ENCODE data around the gene COL4A6. TPM values are rescaled to one million over a fixed set of nuclear protein-coding genes. Genes with fewer than 3 reads are reported as not detected.
A peak's percentile ranks its signal among the peaks of the same experiment; 100 is the strongest.

Gene COL4A6
- total RNA-seq, 1 donor from 2014 or later: 1.8 TPM

DNA sequence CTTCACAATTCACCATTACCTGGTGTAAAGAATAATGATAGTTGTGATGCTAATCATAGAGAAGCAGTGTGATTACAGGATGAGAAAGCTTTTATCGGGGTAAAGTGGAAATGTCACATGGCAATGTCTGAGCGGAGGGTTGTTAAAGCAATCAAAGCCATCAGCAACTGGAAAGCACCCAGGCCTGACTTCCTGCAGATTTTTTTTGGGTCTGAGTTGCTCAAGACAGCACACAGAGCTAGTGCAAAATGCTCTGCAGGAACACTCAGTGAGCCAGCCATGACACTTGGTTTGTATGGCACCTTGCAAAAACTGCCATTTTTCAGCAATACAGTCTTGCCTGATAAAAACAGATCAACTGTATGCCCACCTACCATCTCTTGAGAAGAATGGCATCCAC lies 152.9 kb downstream of the COL4A6 start:
- no peak for DNase-seq (ENCODE audit: low read depth)
- no peaks in the 10 kb centered on the region for H3K27me3 ChIP-seq (ENCODE audit: control insufficient read depth, insufficient read depth, low read length)
- TF ChIP-seq, protein P1, sequence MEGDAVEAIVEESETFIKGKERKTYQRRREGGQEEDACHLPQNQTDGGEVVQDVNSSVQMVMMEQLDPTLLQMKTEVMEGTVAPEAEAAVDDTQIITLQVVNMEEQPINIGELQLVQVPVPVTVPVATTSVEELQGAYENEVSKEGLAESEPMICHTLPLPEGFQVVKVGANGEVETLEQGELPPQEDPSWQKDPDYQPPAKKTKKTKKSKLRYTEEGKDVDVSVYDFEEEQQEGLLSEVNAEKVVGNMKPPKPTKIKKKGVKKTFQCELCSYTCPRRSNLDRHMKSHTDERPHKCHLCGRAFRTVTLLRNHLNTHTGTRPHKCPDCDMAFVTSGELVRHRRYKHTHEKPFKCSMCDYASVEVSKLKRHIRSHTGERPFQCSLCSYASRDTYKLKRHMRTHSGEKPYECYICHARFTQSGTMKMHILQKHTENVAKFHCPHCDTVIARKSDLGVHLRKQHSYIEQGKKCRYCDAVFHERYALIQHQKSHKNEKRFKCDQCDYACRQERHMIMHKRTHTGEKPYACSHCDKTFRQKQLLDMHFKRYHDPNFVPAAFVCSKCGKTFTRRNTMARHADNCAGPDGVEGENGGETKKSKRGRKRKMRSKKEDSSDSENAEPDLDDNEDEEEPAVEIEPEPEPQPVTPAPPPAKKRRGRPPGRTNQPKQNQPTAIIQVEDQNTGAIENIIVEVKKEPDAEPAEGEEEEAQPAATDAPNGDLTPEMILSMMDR (IDR thresholded peaks at IDR 0.05; ENCODE audit: insufficient read depth, low read length, poor library complexity, severe bottlenecking): no peak
- H3K36me3 ChIP-seq (ENCODE audit: control insufficient read depth, insufficient read depth, low read length): no peaks in the 10 kb centered on the region
- H3K4me3 ChIP-seq (ENCODE audit: low read depth, low read length): no peak overlapping the region

DNA sequence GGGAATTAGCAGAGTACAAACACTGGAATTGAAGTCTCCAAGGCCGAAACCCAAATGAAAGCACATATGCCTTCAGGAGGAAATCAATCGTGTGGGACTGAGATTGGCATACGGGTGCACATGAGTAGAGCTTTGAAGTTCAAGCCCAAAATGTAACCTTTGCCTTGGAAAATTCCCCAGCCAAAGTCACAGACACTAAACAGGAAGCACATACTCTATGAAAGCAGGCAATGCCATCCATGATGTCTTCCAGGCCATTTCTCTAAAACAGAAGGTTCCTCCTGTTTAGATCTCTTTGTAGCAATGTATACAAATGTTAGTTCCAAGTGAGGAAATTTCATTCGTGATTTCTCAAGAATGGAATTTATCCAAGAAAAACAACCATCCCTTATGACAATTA lies 162.5 kb downstream of the COL4A6 start:
- no peak overlapping the region for H3K4me3 ChIP-seq (ENCODE audit: low read depth, low read length)
- no peaks in the 10 kb centered on the region for H3K36me3 ChIP-seq (ENCODE audit: control insufficient read depth, insufficient read depth, low read length)
- no peak for DNase-seq (ENCODE audit: low read depth)
- no peaks in the 10 kb centered on the region for H3K27me3 ChIP-seq (ENCODE audit: control insufficient read depth, insufficient read depth, low read length)
- TF ChIP-seq, protein P1 (IDR thresholded peaks at IDR 0.05; ENCODE audit: insufficient read depth, low read length, poor library complexity, severe bottlenecking): no peak

DNA sequence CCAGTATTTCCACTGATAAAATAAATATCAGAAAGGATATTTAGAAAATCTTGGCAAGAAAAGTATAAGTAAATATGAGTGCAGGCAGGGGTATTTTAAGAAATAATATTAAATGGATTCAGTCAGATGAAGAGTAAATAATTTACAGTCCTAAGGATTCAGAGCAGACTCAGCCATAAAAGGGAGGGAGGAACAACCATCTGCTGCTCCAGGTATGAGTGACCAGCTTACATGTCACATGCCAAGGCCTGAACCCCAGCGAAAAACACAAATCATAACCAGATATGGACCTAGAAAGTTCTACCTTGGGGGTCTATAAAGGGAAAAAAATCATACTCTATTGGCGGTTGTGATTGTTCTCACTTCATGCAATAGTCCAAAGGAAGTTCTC lies 166.8 kb downstream of the COL4A6 start:
- H3K36me3 ChIP-seq (ENCODE audit: control insufficient read depth, insufficient read depth, low read length): no peaks in the 10 kb centered on the region
- no peak overlapping the region for H3K4me3 ChIP-seq (ENCODE audit: low read depth, low read length)
- DNase-seq (ENCODE audit: low read depth): no peak
- TF ChIP-seq, protein P1 (IDR thresholded peaks at IDR 0.05; ENCODE audit: insufficient read depth, low read length, poor library complexity, severe bottlenecking): no peak
- no peaks in the 10 kb centered on the region for H3K27me3 ChIP-seq (ENCODE audit: control insufficient read depth, insufficient read depth, low read length)

DNA sequence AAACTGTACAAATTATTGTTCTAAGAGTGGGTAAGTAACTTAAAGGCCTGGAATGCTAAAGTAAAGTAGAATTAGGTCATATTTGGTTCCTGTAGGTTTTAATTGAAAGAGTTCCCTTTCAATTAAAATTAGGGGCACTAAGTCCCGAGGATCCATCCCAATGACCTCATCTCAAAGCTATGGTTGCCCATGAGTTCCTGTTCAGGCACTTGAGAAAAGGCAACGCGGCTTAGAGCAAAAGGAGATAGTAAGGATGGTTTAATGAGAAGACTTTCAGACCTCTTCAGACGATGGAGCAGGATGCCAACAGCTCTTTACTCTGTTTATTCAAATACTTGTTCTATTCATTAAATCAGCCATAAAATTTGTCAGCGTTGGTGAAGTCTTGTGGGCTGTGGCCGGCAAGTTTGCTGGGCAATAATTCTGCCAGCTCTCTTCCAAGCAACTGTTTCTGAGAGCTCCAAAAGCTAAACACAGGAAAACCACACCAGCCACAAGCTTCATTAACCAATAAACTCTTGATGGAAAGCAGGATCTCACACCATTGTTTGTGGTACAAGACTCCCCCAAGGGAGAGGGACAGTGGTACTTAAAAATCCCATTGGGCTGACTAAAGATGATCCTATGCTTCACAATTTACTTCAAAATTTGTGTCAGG lies 167.4 kb downstream of the COL4A6 start:
- Histone ChIP-seq H3K4me3 (ENCODE audit: low read depth, low read length) (no peak overlapping the region), H3K36me3 (ENCODE audit: control insufficient read depth, insufficient read depth, low read length) (no peaks in the 10 kb centered on the region), H3K27me3 (ENCODE audit: control insufficient read depth, insufficient read depth, low read length) (no peaks in the 10 kb centered on the region)
- peak; percentile 19 for DNase-seq (ENCODE audit: low read depth)
- TF ChIP-seq, protein P1 (IDR thresholded peaks at IDR 0.05; ENCODE audit: insufficient read depth, low read length, poor library complexity, severe bottlenecking): no peak

DNA sequence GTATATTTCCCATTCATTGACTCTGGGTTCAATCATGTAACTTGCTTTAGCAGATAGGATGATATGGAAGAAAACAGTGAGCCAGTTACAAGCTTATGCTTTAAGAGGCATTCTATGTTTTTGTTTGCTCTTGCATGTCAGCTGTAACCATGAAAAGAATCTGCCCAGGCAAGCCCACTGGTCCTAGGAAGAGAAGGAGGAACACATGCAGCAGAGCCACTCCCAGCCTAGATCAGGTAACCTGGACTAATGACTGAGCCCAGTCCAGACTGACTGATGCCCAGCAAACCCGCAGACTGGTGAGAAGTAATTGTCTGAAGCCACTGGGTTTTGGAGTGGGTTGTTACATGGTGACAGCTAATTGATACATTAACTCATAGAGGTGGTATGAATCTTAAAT lies 167.9 kb downstream of the COL4A6 start:
- TF ChIP-seq, protein P1 (IDR thresholded peaks at IDR 0.05; ENCODE audit: insufficient read depth, low read length, poor library complexity, severe bottlenecking): no peak
- no peaks in the 10 kb centered on the region for H3K27me3 ChIP-seq (ENCODE audit: control insufficient read depth, insufficient read depth, low read length)
- H3K36me3 ChIP-seq (ENCODE audit: control insufficient read depth, insufficient read depth, low read length): no peaks in the 10 kb centered on the region
- no peak for DNase-seq (ENCODE audit: low read depth)
- H3K4me3 ChIP-seq (ENCODE audit: low read depth, low read length): no peak overlapping the region
